IMR-90 (cell line): ENCODE results near the gene VDR.

Experiments
- CEBPB ChIP-seq: IDR thresholded peaks from 2 replicates; pipeline ENCODE4 v1.6.1; 2012; ENCODE audit warnings: low read depth, low read length, improper control_type of control experiment
- CTCF ChIP-seq: conservative IDR thresholded peaks from 2 replicates; pipeline ENCODE4 v1.5.1; 2012; ENCODE audit warnings: mild to moderate bottlenecking, low read depth, low read length, improper control_type of control experiment
- ELK1 ChIP-seq: fragments of 150-350 bp; IDR thresholded peaks from 2 replicates; pipeline ENCODE4 v1.6.1; 2016; ENCODE audit warnings: low read depth, mild to moderate bottlenecking, low read length, moderate library complexity, borderline replicate concordance
- MAZ ChIP-seq: IDR thresholded peaks from 2 replicates; pipeline ENCODE4 v1.6.1; 2012; ENCODE audit warnings: low read depth, mild to moderate bottlenecking, low read length, improper control_type of control experiment, moderate library complexity, borderline replicate concordance
- POLR2A ChIP-seq: IDR thresholded peaks from 2 replicates; pipeline ENCODE4 v1.6.1; 2012; ENCODE audit warnings: mild to moderate bottlenecking, low read depth, low read length
- RAD21 ChIP-seq: IDR thresholded peaks from 2 replicates; pipeline ENCODE4 v1.6.1; 2012; ENCODE audit warnings: low read length, improper control_type of control experiment
- RCOR1 ChIP-seq: IDR thresholded peaks from 2 replicates; pipeline ENCODE4 v1.6.1; 2012; ENCODE audit warnings: mild to moderate bottlenecking, low read length, improper control_type of control experiment; ENCODE audit not compliant: insufficient replicate concordance
- RFX5 ChIP-seq: IDR thresholded peaks from 2 replicates; pipeline ENCODE4 v1.8.0; 2012; ENCODE audit warnings: low read depth, mild to moderate bottlenecking, low read length, moderate library complexity
- SMC3 ChIP-seq: fragments of 150-350 bp; IDR thresholded peaks from 2 replicates; pipeline ENCODE4 v1.6.1; 2016; ENCODE audit warnings: low read depth, mild to moderate bottlenecking, antibody characterized with exemption, low read length, moderate library complexity

GRCh38 chr12:47811072-47811396 is 93.8 kb downstream of the VDR start:
- TF ChIP-seq CTCF (no peak), CEBPB (no peak), RFX5 (no peak), SMC3 (no peak), POLR2A (no peak), RAD21 (no peak), ELK1 (no peak), RCOR1 (no peak), MAZ (no peak)
